Measurements from ENCODE around the gene DDX41.

The DDX41 gene

GRCh38 chr5:177491983-177492746 is 24.6 kb downstream of the DDX41 start:
- H3K4me3 ChIP-seq (ENCODE audit: control insufficient read depth, low read depth, low read length) = no peak overlapping the region
- TF ChIP-seq, protein P1, sequence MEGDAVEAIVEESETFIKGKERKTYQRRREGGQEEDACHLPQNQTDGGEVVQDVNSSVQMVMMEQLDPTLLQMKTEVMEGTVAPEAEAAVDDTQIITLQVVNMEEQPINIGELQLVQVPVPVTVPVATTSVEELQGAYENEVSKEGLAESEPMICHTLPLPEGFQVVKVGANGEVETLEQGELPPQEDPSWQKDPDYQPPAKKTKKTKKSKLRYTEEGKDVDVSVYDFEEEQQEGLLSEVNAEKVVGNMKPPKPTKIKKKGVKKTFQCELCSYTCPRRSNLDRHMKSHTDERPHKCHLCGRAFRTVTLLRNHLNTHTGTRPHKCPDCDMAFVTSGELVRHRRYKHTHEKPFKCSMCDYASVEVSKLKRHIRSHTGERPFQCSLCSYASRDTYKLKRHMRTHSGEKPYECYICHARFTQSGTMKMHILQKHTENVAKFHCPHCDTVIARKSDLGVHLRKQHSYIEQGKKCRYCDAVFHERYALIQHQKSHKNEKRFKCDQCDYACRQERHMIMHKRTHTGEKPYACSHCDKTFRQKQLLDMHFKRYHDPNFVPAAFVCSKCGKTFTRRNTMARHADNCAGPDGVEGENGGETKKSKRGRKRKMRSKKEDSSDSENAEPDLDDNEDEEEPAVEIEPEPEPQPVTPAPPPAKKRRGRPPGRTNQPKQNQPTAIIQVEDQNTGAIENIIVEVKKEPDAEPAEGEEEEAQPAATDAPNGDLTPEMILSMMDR (conservative IDR thresholded peaks at IDR 0.05; ENCODE audit: control insufficient read depth, insufficient read depth, low read depth, low read length) = no peak
- DNase-seq (ENCODE audit: low read depth) = no peak

GRCh38 chr5:177491429-177491945 is 25.3 kb downstream of the DDX41 start:
- DNase-seq (ENCODE audit: low read depth) = peak; percentile 37
- TF ChIP-seq, protein P1 (conservative IDR thresholded peaks at IDR 0.05; ENCODE audit: control insufficient read depth, insufficient read depth, low read depth, low read length) = peak; percentile 31
- H3K4me3 ChIP-seq (ENCODE audit: control insufficient read depth, low read depth, low read length) = no peak overlapping the region

GRCh38 chr5:177490992-177491391 is 25.8 kb downstream of the DDX41 start:
- no peak for DNase-seq (ENCODE audit: low read depth)
- no peak overlapping the region for H3K4me3 ChIP-seq (ENCODE audit: control insufficient read depth, low read depth, low read length)
- TF ChIP-seq, protein P1 (conservative IDR thresholded peaks at IDR 0.05; ENCODE audit: control insufficient read depth, insufficient read depth, low read depth, low read length) = no peak

- TF ChIP-seq, protein P1 (conservative IDR thresholded peaks at IDR 0.05; ENCODE audit: control insufficient read depth, insufficient read depth, low read depth, low read length) = no peak
- H3K4me3 ChIP-seq (ENCODE audit: control insufficient read depth, low read depth, low read length) = no peak overlapping the region
- no peak for DNase-seq (ENCODE audit: low read depth)
Observed at GRCh38 chr5:177490311-177490991, 26.3 kb downstream of the DDX41 start.

GRCh38 chr5:177489119-177489716 is 27.5 kb downstream of the DDX41 start:
- no peak for DNase-seq (ENCODE audit: low read depth)
- TF ChIP-seq, protein P1 (conservative IDR thresholded peaks at IDR 0.05; ENCODE audit: control insufficient read depth, insufficient read depth, low read depth, low read length) = no peak
- no peak overlapping the region for H3K4me3 ChIP-seq (ENCODE audit: control insufficient read depth, low read depth, low read length)

GRCh38 chr5:177487975-177488374 is 28.8 kb downstream of the DDX41 start:
- TF ChIP-seq, protein P1 (conservative IDR thresholded peaks at IDR 0.05; ENCODE audit: control insufficient read depth, insufficient read depth, low read depth, low read length) = no peak
- no peak for DNase-seq (ENCODE audit: low read depth)
- H3K4me3 ChIP-seq (ENCODE audit: control insufficient read depth, low read depth, low read length) = no peak overlapping the region
